HUES48 (cell line): ENCODE data around the gene OBP2A.

ENCODE experiments used
- H3K27ac ChIP-seq: one replicate; pipeline ENCODE4 v1.7.0; 2013; ENCODE audit warnings: low read depth, low read length, inconsistent platforms
- H3K27me3 ChIP-seq: 2 replicates; pipeline ENCODE4 v1.6.1; 2013; ENCODE audit warnings: mild to moderate bottlenecking, low read length; ENCODE audit not compliant: control insufficient read depth, insufficient read depth
- H3K36me3 ChIP-seq: 2 replicates; pipeline ENCODE4 v1.6.1; 2013; ENCODE audit warnings: low read length; ENCODE audit not compliant: control insufficient read depth, insufficient read depth
- H3K4me1 ChIP-seq: 2 replicates; pipeline ENCODE4 v1.6.1; 2013; ENCODE audit warnings: mild to moderate bottlenecking, low read length; ENCODE audit not compliant: control insufficient read depth, insufficient read depth
- H3K4me3 ChIP-seq: 2 replicates; pipeline ENCODE4 v1.5.1; 2013; ENCODE audit warnings: mild to moderate bottlenecking, low read depth, low read length
- H3K9ac ChIP-seq: 2 replicates; pipeline ENCODE4 v1.6.1; 2013; ENCODE audit warnings: mild to moderate bottlenecking, low read depth, low read length, moderate library complexity
- H3K9me3 ChIP-seq: 2 replicates; pipeline ENCODE4 v1.6.1; 2013; ENCODE audit warnings: low read length; ENCODE audit not compliant: control insufficient read depth, insufficient read depth

The OBP2A gene

GRCh38 chr9:135596211-135596610, 50.3 kb downstream of the OBP2A start:
- H3K27ac ChIP-seq: no peak overlapping the region
- H3K4me1 ChIP-seq: no peaks in the 10 kb centered on the region
- no peaks in the 10 kb centered on the region for H3K27me3 ChIP-seq
- H3K9me3 ChIP-seq: no peaks in the 10 kb centered on the region
- no peak overlapping the region for H3K4me3 ChIP-seq
- no peak overlapping the region for H3K9ac ChIP-seq
- no peaks in the 10 kb centered on the region for H3K36me3 ChIP-seq
